ENCODE measurements around the gene SNX8. TPM values are rescaled to one million over a fixed set of nuclear protein-coding genes. Genes with fewer than 3 reads are reported as not detected.

The SNX8 gene
- total and polyA plus RNA-seq, 4 donors, result 24.6 to 54.6 (median 45.8) TPM

DNA sequence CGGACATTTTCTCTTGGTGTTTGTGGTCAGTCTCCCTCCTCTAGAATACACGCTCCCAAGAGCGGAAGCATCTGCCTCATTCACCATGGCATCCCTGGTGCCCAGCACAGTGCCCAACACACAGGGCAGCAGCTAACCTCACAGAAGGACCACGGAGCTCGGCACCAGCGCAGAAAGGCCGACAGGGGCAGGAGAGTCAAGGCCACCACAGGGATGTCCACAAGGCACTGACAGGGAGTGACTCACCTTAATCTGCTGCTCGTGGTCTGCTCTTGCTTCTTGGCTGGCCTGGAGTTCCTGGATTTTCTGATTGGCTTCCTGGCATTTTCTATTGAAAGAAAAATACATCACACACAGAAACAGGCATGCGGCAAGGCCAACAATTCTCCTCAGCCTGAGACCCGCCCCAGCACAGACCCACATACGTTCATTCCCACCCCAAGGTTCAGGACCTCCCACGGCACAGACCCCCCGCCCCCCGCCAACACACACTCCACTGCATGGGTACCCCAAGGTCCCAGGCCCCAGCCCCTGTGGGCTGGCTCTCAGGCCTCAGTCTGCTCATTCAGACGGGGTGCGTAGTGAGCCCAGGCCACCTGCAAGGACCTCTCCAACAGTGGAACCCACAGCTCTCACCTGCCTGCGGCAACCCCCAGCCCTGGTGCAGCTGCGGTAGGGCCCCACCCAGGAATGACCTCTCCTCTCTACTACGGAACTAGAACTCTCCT is 96.4 kb downstream of the SNX8 start:
- Histone ChIP-seq H3K4me1 (ENCODE audit: control insufficient read depth in 5 of 5, insufficient read depth in 5 of 5, low read length in 5 of 5) (no peaks in the 10 kb centered on the region), H3K27me3 (ENCODE audit: control insufficient read depth in 3 of 3, insufficient read depth in 3 of 3, low read length in 2 of 3) (no peaks in the 10 kb centered on the region), H3K27ac (ENCODE audit: low read depth in 1 of 2, low read length in 1 of 2) (no peak overlapping the region), H3K4me3 (no peak overlapping the region), H3K36me3 (ENCODE audit: control insufficient read depth in 4 of 4, insufficient read depth in 4 of 4, low read length in 4 of 4) (peaks cover 4 to 78% (median 35%) of the 10 kb centered on the region in 4 donors), H3K9me3 (ENCODE audit: control insufficient read depth in 4 of 4, insufficient read depth in 3 of 4, low read length in 3 of 4) (peaks cover 0 to 4% (median 0%) of the 10 kb centered on the region in 4 donors), H3K9ac (ENCODE audit: insufficient read depth in 1 of 2, low read length in 2 of 2) (no peak overlapping the region)
- DNase-seq (no peak), ATAC-seq (ENCODE audit: insufficient read depth, low FRiP score) (no peak)
- no peak for TF ChIP-seq CTCF (IDR thresholded peaks at IDR 0.05; ENCODE audit: control extremely low read depth, extremely low read depth)
- 90 to 97% methylated on average over 19 of the region's 19 CpGs for WGBS, 2 donors

DNA sequence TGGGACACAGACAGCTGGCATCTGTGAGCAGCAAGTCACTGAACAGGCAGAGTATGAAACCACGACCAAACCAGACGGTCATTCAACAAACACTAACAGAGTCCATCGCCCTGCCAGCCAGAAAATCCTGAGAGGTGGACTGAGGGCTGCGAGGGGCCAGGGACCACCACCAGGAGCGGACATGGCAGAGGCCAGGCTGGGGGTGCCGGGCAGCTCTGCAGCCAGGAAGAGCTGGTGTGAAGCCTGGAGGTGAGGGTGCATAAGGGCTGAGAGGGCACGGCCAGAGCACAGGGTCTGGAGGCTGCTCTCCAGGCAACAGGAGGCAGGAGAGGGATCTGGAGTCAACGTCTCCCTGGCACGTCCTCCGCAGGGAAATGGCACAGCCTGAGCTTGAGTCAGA is 97.0 kb downstream of the SNX8 start:
- H3K27me3 ChIP-seq (ENCODE audit: control insufficient read depth in 3 of 3, insufficient read depth in 3 of 3, low read length in 2 of 3), result no peaks in the 10 kb centered on the region
- no peak overlapping the region for H3K4me3 ChIP-seq
- no peaks in the 10 kb centered on the region for H3K4me1 ChIP-seq (ENCODE audit: control insufficient read depth in 5 of 5, insufficient read depth in 5 of 5, low read length in 5 of 5)
- H3K9me3 ChIP-seq (ENCODE audit: control insufficient read depth in 4 of 4, insufficient read depth in 3 of 4, low read length in 3 of 4), result peaks cover 0 to 4% (median 0%) of the 10 kb centered on the region in 4 donors
- H3K27ac ChIP-seq (ENCODE audit: low read depth in 1 of 2, low read length in 1 of 2), result no peak overlapping the region
- peaks cover 7 to 78% (median 38%) of the 10 kb centered on the region in 4 donors for H3K36me3 ChIP-seq (ENCODE audit: control insufficient read depth in 4 of 4, insufficient read depth in 4 of 4, low read length in 4 of 4)
- TF ChIP-seq CTCF (IDR thresholded peaks at IDR 0.05; ENCODE audit: control extremely low read depth, extremely low read depth), result no peak
- no peak overlapping the region for H3K9ac ChIP-seq (ENCODE audit: insufficient read depth in 1 of 2, low read length in 2 of 2)
- DNase-seq, result no peak
- no peak for ATAC-seq (ENCODE audit: insufficient read depth, low FRiP score)
- WGBS, 2 donors, result 90 to 98% methylated on average over 10 of the region's 10 CpGs

DNA sequence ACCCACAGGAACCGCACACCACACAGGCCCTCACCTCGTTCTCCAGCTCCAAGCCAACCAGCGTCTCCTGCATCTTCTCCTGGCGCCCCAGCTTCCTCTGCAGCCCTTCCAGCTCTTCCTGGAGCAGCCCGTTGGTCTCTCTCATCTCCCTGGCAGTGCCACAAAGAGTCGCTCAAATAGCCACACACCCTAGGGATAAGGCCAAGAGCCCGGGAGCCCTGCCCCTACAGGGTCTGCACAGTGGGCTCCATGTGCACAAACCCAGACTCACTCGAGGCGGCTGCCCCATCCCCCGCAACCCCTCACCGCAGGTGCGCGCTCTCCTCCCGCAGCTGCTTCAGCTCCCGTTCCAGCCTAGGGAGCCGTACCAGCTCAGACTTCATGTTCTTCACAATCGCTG is 98.4 kb downstream of the SNX8 start:
- Histone ChIP-seq H3K27me3 (ENCODE audit: control insufficient read depth in 3 of 3, insufficient read depth in 3 of 3, low read length in 2 of 3) (no peaks in the 10 kb centered on the region), H3K9me3 (ENCODE audit: control insufficient read depth in 4 of 4, insufficient read depth in 3 of 4, low read length in 3 of 4) (peaks cover 0 to 4% (median 0%) of the 10 kb centered on the region in 4 donors), H3K4me1 (ENCODE audit: control insufficient read depth in 5 of 5, insufficient read depth in 5 of 5, low read length in 5 of 5) (no peaks in the 10 kb centered on the region), H3K9ac (ENCODE audit: insufficient read depth in 1 of 2, low read length in 2 of 2) (no peak overlapping the region), H3K4me3 (no peak overlapping the region), H3K36me3 (ENCODE audit: control insufficient read depth in 4 of 4, insufficient read depth in 4 of 4, low read length in 4 of 4) (peaks cover 9 to 78% (median 37%) of the 10 kb centered on the region in 4 donors), H3K27ac (ENCODE audit: low read depth in 1 of 2, low read length in 1 of 2) (no peak overlapping the region)
- no peak for TF ChIP-seq CTCF (IDR thresholded peaks at IDR 0.05; ENCODE audit: control extremely low read depth, extremely low read depth)
- WGBS, 2 donors, result 89 to 94% methylated on average over 17 of the region's 17 CpGs
- no peak for ATAC-seq (ENCODE audit: insufficient read depth, low FRiP score)
- no peak for DNase-seq

All from lung (tissue), 12 donors.